ENCODE measurements around the gene LRRK1. TPM values are rescaled to one million over a fixed set of nuclear protein-coding genes. Genes with fewer than 3 reads are reported as not detected.

The LRRK1 gene
- total RNA-seq, 6 experiments from 2014 or later = 0.93 to 3.6 (median 2.5) TPM

- H3K27me3 ChIP-seq = no peaks in the 10 kb centered on the region
- no peaks in the 10 kb centered on the region for H3K36me3 ChIP-seq
- no peak for ATAC-seq
- H3K9me3 ChIP-seq = no peaks in the 10 kb centered on the region
- WGBS (ENCODE audit: insufficient coverage, low coverage, low lambda C conversion rate, missing lambda C conversion rate) = 64% methylated on average over 3 of the region's 3 CpGs
- intact Hi-C loops (cut with DNase I) = no loop called here
- H3K27ac ChIP-seq = no peak overlapping the region
- no peak for TF ChIP-seq POLR2A (IDR thresholded peaks at IDR 0.05)
- TF ChIP-seq, protein P1, sequence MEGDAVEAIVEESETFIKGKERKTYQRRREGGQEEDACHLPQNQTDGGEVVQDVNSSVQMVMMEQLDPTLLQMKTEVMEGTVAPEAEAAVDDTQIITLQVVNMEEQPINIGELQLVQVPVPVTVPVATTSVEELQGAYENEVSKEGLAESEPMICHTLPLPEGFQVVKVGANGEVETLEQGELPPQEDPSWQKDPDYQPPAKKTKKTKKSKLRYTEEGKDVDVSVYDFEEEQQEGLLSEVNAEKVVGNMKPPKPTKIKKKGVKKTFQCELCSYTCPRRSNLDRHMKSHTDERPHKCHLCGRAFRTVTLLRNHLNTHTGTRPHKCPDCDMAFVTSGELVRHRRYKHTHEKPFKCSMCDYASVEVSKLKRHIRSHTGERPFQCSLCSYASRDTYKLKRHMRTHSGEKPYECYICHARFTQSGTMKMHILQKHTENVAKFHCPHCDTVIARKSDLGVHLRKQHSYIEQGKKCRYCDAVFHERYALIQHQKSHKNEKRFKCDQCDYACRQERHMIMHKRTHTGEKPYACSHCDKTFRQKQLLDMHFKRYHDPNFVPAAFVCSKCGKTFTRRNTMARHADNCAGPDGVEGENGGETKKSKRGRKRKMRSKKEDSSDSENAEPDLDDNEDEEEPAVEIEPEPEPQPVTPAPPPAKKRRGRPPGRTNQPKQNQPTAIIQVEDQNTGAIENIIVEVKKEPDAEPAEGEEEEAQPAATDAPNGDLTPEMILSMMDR (IDR thresholded peaks at IDR 0.05) = no peak
- no peak for DNase-seq
- no peak overlapping the region for H3K4me3 ChIP-seq
- H3K4me1 ChIP-seq = no peaks in the 10 kb centered on the region
These were observed 29.2 kb downstream of the LRRK1 start for GRCh38 chr15:100948430-100948762.

DNA sequence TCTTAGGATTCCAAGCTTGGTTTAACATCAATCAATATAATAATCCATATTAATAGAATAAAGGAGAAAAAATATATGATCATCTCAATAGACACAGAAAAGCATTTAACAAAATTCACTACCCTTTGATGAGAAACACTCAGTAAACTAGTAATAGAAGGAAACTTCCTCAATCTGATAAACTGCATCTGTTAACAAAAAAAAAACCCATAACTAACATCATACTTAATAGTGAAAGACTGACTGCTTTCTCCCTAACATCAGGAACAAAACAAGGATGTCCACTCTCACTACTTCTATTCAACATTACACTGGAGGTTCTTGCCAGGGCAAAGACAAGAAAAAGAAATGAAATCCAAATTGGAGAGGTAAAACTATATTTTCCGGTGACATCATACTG, 30.5 kb downstream of the LRRK1 start:
- Histone ChIP-seq H3K9me3 (no peaks in the 10 kb centered on the region), H3K27ac (no peak overlapping the region), H3K4me3 (no peak overlapping the region), H3K4me1 (no peaks in the 10 kb centered on the region), H3K27me3 (no peaks in the 10 kb centered on the region), H3K36me3 (no peaks in the 10 kb centered on the region)
- DNase-seq (no peak), ATAC-seq (no peak)
- 89% methylated on average over 1 of the region's 1 CpG for WGBS (ENCODE audit: insufficient coverage, low coverage, low lambda C conversion rate, missing lambda C conversion rate)
- TF ChIP-seq POLR2A (IDR thresholded peaks at IDR 0.05) = no peak
- TF ChIP-seq, protein P1 (IDR thresholded peaks at IDR 0.05) = no peak
- intact Hi-C loops (cut with DNase I) = no loop called here

GRCh38 chr15:100951965-100952364, 32.8 kb downstream of the LRRK1 start:
- ATAC-seq = no peak
- intact Hi-C loops (cut with DNase I) = no loop called here
- DNase-seq = no peak
- H3K4me1 ChIP-seq = no peaks in the 10 kb centered on the region
- H3K36me3 ChIP-seq = no peaks in the 10 kb centered on the region
- H3K27me3 ChIP-seq = no peaks in the 10 kb centered on the region
- 53% methylated on average over 5 of the region's 5 CpGs for WGBS (ENCODE audit: insufficient coverage, low coverage, low lambda C conversion rate, missing lambda C conversion rate)
- no peak overlapping the region for H3K27ac ChIP-seq
- H3K4me3 ChIP-seq = no peak overlapping the region
- H3K9me3 ChIP-seq = no peaks in the 10 kb centered on the region
- TF ChIP-seq, protein P1 (IDR thresholded peaks at IDR 0.05) = no peak
- no peak for TF ChIP-seq POLR2A (IDR thresholded peaks at IDR 0.05)

- no peak for TF ChIP-seq POLR2A (IDR thresholded peaks at IDR 0.05)
- TF ChIP-seq, protein P1 (IDR thresholded peaks at IDR 0.05) = no peak
- Histone ChIP-seq H3K27ac (no peak overlapping the region), H3K36me3 (no peaks in the 10 kb centered on the region), H3K4me1 (no peaks in the 10 kb centered on the region), H3K27me3 (no peaks in the 10 kb centered on the region), H3K9me3 (no peaks in the 10 kb centered on the region), H3K4me3 (no peak overlapping the region)
- intact Hi-C loops (cut with DNase I) = no loop called here
- WGBS (ENCODE audit: insufficient coverage, low coverage, low lambda C conversion rate, missing lambda C conversion rate) = 61% methylated on average over 3 of the region's 3 CpGs
- DNase-seq (no peak), ATAC-seq (no peak)
These were observed 33.4 kb downstream of the LRRK1 start for GRCh38 chr15:100952566-100952965.
